ENCODE data around the gene TCF21. TPM values are rescaled to one million over a fixed set of nuclear protein-coding genes. Genes with fewer than 3 reads are reported as not detected.

TCF21 gene
- total and polyA plus RNA-seq, 2 of the 4 experiments (the other 2 are of a cell fraction): 6.6 to 10.0 TPM

- no peak for TF ChIP-seq MAZ (IDR thresholded peaks at IDR 0.05; ENCODE audit: borderline replicate concordance, low read depth, low read length)
These were observed 1.1 kb upstream of the TCF21 start (continued) for GRCh38 chr6:133887880-133888230.

GRCh38 chr6:133889557-133890403 is 867 bp downstream of the TCF21 start:
- Histone ChIP-seq H2AFZ (replicated peaks; ENCODE audit: low read length, poor library complexity) (peak overlapping the region; percentile 91), H3K4me2 (ENCODE audit: low read depth, low read length) (peak overlapping the region; percentile 62), H2AK9ac (replicated peaks; ENCODE audit: low read depth, low read length, poor library complexity) (peak overlapping the region; percentile 94), H3K27me3 (ENCODE audit: control insufficient read depth, insufficient read depth, low read length) (no peaks in the 10 kb centered on the region), H3K79me1 (ENCODE audit: low read depth in 1 of 2, low read length in 2 of 2) (peaks cover 22 to 44% of the 10 kb centered on the region in 2 experiments), H4K91ac (ENCODE audit: insufficient read depth, low read depth, low read length) (peak overlapping the region; percentile 91), H3K4ac (ENCODE audit: low read depth, low read length) (peak overlapping the region; percentile 95), H3K36me3 (ENCODE audit: control insufficient read depth, insufficient read depth, low read length) (peaks cover 35% of the 10 kb centered on the region), H3K9me3 (ENCODE audit: control insufficient read depth, insufficient read depth, low read length) (no peaks in the 10 kb centered on the region), H3K27ac (ENCODE audit: insufficient read depth, low read length) (peak overlapping the region; percentile 96), H3K56ac (ENCODE audit: extremely low read depth, insufficient read depth, low read length) (peak overlapping the region; percentile 96), H2BK120ac (ENCODE audit: low read depth, low read length) (peak overlapping the region; percentile 88), H3K9me1 (ENCODE audit: insufficient read depth, low read length) (peaks cover 14% of the 10 kb centered on the region), H3K18ac (ENCODE audit: low read depth, low read length) (peak overlapping the region; percentile 93), H4K5ac (ENCODE audit: low read depth, low read length) (peak overlapping the region; percentile 92), H2BK5ac (ENCODE audit: low read depth, low read length, poor library complexity, severe bottlenecking) (peak overlapping the region; percentile 98), H3K23ac (ENCODE audit: low read depth, low read length) (peak overlapping the region; percentile 99), H4K20me1 (ENCODE audit: insufficient read depth, low read length) (peaks cover 29% of the 10 kb centered on the region), H2AK5ac (ENCODE audit: low read depth, low read length) (peak overlapping the region; percentile 81), H2BK15ac (ENCODE audit: low read depth, low read length) (peak overlapping the region; percentile 55; the same call in 1 of the 3 replicates), H3K14ac (replicated peaks; ENCODE audit: low read depth, low read length) (peak overlapping the region; percentile 98), H3K4me1 (ENCODE audit: control insufficient read depth, insufficient read depth, low read length) (peaks cover 10% of the 10 kb centered on the region), H2BK20ac (ENCODE audit: low read depth, low read length) (0 out of 2 replicates have a peak overlapping the region, but pooled peaks have one; percentile 83), H4K8ac (ENCODE audit: low read depth in 2 of 2, low read length in 2 of 2) (peak overlapping the region; percentile 52 to 90), H3K4me3 (ENCODE audit: insufficient read depth, low read depth, low read length) (peak overlapping the region; percentile 99), H3K9ac (ENCODE audit: low read depth, low read length) (peak overlapping the region; percentile 93)
- dilution Hi-C loops (cut with HindIII; ENCODE audit: low sequenced_read_pairs, unreplicated experiment): loop anchor here (25.0 kb wide), 1 partner anchor 302 kb away; no protein-coding TSS in a partner anchor
- 0% methylated on average over 5 of the region's 56 CpGs; no CpG with 5 or more reads in 1 of the 2 experiments for WGBS, 2 experiments (ENCODE audit: extremely low coverage in 2 of 2, insufficient read length in 1 of 2)
- DNase-seq (peak; percentile 73), ATAC-seq (ENCODE audit: low read depth) (peak; percentile 35)
- in situ Hi-C loops (cut with MboI; ENCODE audit: low sequenced_read_pairs): loop anchor here (25.0 kb wide), 1 partner anchor 277 kb away; no protein-coding TSS in a partner anchor
- ChIA-PET CTCF (interaction anchor here (0.6 to 2.0 kb wide), 6 partner anchors 12 to 524 kb away, joined by 4 to 7 read pairs (median 4); no protein-coding TSS in a partner anchor), POLR2A (ENCODE audit: unreplicated experiment) (interaction anchor here (0.5 to 2.4 kb wide), 7 partner anchors 18 to 1757 kb away, joined by 3 to 11 read pairs (median 4); no protein-coding TSS in a partner anchor)
- no TSS peak for BruUV-seq (replicated peaks)
- intact Hi-C loops (cut with micrococcal nuclease): loop anchor here (1.0 to 10.0 kb wide), 6 partner anchors 27 to 320 kb away; no protein-coding TSS in a partner anchor
- TF ChIP-seq RAD21 (IDR thresholded peaks at IDR 0.05; ENCODE audit: low read length) (peak; percentile 24), POLR2A (IDR thresholded peaks at IDR 0.05; ENCODE audit: low read depth, low read length) (peak; percentile 76), NFE2L2 (IDR thresholded peaks at IDR 0.05; ENCODE audit: low read depth, low read length) (no peak), USF2 (IDR thresholded peaks at IDR 0.05; ENCODE audit: low read depth, low read length) (no peak), CHD1 (IDR thresholded peaks at IDR 0.05; ENCODE audit: low read depth, low read length) (0 out of 2 replicates have a peak, but pooled peaks have one; percentile 48), CEBPB (IDR thresholded peaks at IDR 0.05; ENCODE audit: low read depth, low read length) (no peak), CTCF (conservative IDR thresholded peaks at IDR 0.05; ENCODE audit: low read depth, low read length) (peak; percentile 27; the same call in 1 of the 2 replicates), MXI1 (IDR thresholded peaks at IDR 0.05; ENCODE audit: borderline replicate concordance, low read depth, low read length) (0 out of 2 replicates have a peak, but pooled peaks have one; percentile 16), MAZ (IDR thresholded peaks at IDR 0.05; ENCODE audit: borderline replicate concordance, low read depth, low read length) (peak; percentile 67; the same call in 1 of the 2 replicates)

All from IMR-90 (cell line).